Gastrocnemius medialis (tissue), 4 donors: Measurements from ENCODE around the gene SMOC2.

ENCODE experiments used
- POLR2A ChIP-seq, 2 donors: fragments of 450-650 bp; IDR thresholded peaks; one replicate each; pipeline ENCODE4 v1.6.1; 2017; ENCODE audit warnings: antibody characterized with exemption in 2 of 2, mild to moderate bottlenecking in 2 of 2, moderate library complexity in 2 of 2
- TF ChIP-seq, protein P1 (sequence below), 5 experiments: fragments of 450-650 bp in 3 of 5; fragments of 200-600 bp in 2 of 5; sonication (generic) in 2 of 5; IDR thresholded peaks in 4 of 5; conservative IDR thresholded peaks in 1 of 5; 1 replicate in 4 of 5; 2 replicates in 1 of 5; pipeline ENCODE4 v1.5.1; 2016 to 2019; ENCODE audit warnings: antibody characterized with exemption in 5 of 5, mild to moderate bottlenecking in 3 of 5, moderate library complexity in 3 of 5

DNA sequence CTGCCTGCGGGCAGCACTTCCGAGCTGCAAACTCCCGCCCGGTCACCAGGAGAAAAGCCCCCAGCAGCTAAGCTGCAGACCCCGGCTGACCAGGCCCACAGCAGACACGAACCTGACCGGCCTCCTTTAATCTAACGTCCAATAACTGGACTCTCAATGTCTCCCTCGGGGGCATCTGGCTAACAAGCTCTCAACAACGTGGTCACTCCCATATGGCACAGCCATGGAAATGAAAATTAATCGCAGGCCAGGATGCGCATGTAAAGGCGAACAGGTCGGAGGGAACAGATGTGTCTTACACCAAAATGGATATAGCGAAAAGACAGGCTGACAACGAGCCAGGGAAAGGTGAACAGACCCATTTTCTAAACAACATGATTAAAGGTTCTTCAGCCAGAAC lies 44.4 kb upstream of the SMOC2 start:
- TF ChIP-seq, protein P1, sequence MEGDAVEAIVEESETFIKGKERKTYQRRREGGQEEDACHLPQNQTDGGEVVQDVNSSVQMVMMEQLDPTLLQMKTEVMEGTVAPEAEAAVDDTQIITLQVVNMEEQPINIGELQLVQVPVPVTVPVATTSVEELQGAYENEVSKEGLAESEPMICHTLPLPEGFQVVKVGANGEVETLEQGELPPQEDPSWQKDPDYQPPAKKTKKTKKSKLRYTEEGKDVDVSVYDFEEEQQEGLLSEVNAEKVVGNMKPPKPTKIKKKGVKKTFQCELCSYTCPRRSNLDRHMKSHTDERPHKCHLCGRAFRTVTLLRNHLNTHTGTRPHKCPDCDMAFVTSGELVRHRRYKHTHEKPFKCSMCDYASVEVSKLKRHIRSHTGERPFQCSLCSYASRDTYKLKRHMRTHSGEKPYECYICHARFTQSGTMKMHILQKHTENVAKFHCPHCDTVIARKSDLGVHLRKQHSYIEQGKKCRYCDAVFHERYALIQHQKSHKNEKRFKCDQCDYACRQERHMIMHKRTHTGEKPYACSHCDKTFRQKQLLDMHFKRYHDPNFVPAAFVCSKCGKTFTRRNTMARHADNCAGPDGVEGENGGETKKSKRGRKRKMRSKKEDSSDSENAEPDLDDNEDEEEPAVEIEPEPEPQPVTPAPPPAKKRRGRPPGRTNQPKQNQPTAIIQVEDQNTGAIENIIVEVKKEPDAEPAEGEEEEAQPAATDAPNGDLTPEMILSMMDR (IDR thresholded peaks at IDR 0.05 in 4 of 5, conservative IDR thresholded peaks at IDR 0.05 in 1 of 5) = no peak
- TF ChIP-seq POLR2A (IDR thresholded peaks at IDR 0.05) = no peak
